ENCODE data around the gene PALS1. TPM values are rescaled to one million over a fixed set of nuclear protein-coding genes. Genes with fewer than 3 reads are reported as not detected.
A peak's percentile ranks its signal among the peaks of the same experiment; 100 is the strongest.

PALS1 gene
- total and polyA plus RNA-seq, 2 donors from 2014 or later, result 20.6 to 33.3 TPM

DNA sequence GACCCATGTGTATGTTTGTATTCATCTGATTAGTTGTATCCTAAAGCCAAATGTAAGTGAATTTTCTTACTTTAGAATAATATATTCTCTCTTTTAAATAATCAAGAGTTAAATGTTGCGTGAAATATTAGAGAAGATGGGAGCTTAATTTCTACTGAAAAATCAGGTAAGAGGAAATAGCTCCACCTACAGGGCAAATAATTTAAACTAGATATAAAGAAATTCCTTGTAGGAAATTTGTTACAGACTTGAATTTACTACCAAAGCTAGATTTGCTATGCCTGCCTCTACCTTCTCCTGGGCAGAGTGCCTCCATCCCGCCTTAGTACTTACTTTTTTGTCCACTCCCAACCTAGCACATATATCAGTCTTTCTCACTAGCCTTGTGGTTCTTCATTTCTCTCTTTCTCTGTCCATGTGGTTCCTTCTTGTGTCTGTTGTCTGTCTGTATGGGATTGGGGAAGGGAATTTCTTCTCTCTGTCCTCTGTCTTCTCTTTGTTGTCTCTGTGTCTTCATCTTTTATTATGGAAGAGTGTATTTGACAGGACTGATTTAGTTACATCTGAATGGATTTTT lies 44.7 kb downstream of the PALS1 start:
- DNase-seq, result peak in 2 of 5 donors; percentile 58 to 64

More for the DNA sequence above, 44.7 kb downstream of the PALS1 start:
- FAIRE-seq, result peak; percentile 88
- no peaks in the 10 kb centered on the region for H3K9me3 ChIP-seq (ENCODE audit: control insufficient read depth in 2 of 3, insufficient read depth in 1 of 3, low read length in 3 of 3)
- peak; percentile 52 for TF ChIP-seq CTCF (IDR thresholded peaks at IDR 0.05; ENCODE audit: borderline replicate concordance, extremely low read depth, insufficient read depth)
- H3K4me1 ChIP-seq (ENCODE audit: control insufficient read depth in 2 of 3, insufficient read depth in 2 of 3, low read depth in 1 of 3, low read length in 3 of 3), result no peaks in the 10 kb centered on the region
- intact Hi-C loops (cut with DNase I), result loop anchor here (5.0 kb wide), 1 partner anchor 119 kb away; no protein-coding TSS in a partner anchor
- no peak overlapping the region for H3K27ac ChIP-seq (ENCODE audit: low read depth in 2 of 2, low read length in 2 of 2)
- H3K36me3 ChIP-seq (ENCODE audit: control insufficient read depth in 2 of 3, insufficient read depth in 3 of 3, low read length in 3 of 3), result no peaks in the 10 kb centered on the region
- H3K4me3 ChIP-seq (ENCODE audit: low read length in 3 of 3), result no peak overlapping the region
- H3K27me3 ChIP-seq (ENCODE audit: control insufficient read depth, insufficient read depth, low read length), result no peaks in the 10 kb centered on the region
- no peak overlapping the region for H3K9ac ChIP-seq (ENCODE audit: low read length in 3 of 3)

Other genes starting within 250 kb of the PALS1 start
- gene GARIN2, start 52.0 kb upstream of the PALS1 start, total RNA-seq, result 0.28 TPM
- gene GARIN2, start 52.0 kb upstream of the PALS1 start, polyA plus RNA-seq (ENCODE audit: insufficient read depth, low read depth, low replicate concordance), result 0.67 TPM
- gene ATP6V1D, start 118.4 kb downstream of the PALS1 start, total RNA-seq, result 91.5 TPM
- gene ATP6V1D, start 118.4 kb downstream of the PALS1 start, polyA plus RNA-seq (ENCODE audit: insufficient read depth, low read depth, low replicate concordance), result 200 TPM
- gene EIF2S1, start 118.9 kb downstream of the PALS1 start, total RNA-seq, result 78.2 TPM
- 52.8 TPM for gene EIF2S1, start 118.9 kb downstream of the PALS1 start, polyA plus RNA-seq (ENCODE audit: insufficient read depth, low read depth, low replicate concordance)
- gene PLEK2, start 170.7 kb downstream of the PALS1 start, total RNA-seq, result 10.8 TPM
- 11.4 TPM for gene PLEK2, start 170.7 kb downstream of the PALS1 start, polyA plus RNA-seq (ENCODE audit: insufficient read depth, low read depth, low replicate concordance)
- gene TMEM229B, start 247.3 kb downstream of the PALS1 start, total RNA-seq, result 7.8 TPM
- 3.1 TPM for gene TMEM229B, start 247.3 kb downstream of the PALS1 start, polyA plus RNA-seq (ENCODE audit: insufficient read depth, low read depth, low replicate concordance)

All from kidney (tissue), 14 donors.